GM18499 (cell line): ENCODE results near the gene NCAPG2.

Source experiments
- ATAC-seq: cut with Tn5 transposase; IDR thresholded peaks from one replicate; pipeline ENCODE4 v1.9.1; 2021; ENCODE audit warnings: moderate number of reproducible peaks; ENCODE audit not compliant: insufficient read depth, unreplicated experiment

Gene NCAPG2

GRCh38 chr7:158733775-158734494 is 29.3 kb upstream of the NCAPG2 start:
- no peak for ATAC-seq

DNA sequence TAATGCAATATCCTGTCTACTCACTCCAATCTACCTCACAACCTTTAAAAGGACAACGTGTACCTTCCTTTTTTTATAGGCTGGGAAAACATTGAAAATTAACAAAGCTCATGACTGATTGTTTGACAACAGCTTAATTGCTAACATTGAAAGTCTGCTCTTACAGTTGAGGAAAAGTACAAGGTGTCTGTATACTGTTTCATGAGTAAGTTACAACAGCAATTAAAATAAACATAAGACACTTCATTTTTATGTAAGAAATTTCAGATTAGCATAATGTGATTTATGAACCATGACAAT is 28.6 kb upstream of the NCAPG2 start:
- no peak for ATAC-seq

GRCh38 chr7:158732494-158733219 is 28.1 kb upstream of the NCAPG2 start:
- ATAC-seq = no peak

DNA sequence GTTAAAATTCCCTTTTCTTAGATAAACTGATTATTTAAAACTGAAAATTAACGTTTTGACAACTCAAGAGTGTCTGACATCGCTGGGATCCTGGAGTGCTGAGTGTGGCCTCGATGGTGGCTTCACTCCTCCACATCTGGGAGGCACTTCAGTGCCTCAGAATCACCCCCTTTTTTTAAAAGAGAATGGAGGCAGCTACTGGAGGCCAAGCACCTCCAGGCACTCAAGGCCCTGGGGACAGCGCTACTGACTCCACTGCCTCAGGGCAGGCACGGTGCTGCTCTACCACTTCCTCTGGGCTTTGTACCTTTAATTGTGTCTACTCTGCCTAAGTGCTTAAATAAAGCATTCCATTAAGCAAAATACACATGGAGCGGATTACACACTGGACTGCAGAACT is 27.2 kb upstream of the NCAPG2 start:
- no peak for ATAC-seq

DNA sequence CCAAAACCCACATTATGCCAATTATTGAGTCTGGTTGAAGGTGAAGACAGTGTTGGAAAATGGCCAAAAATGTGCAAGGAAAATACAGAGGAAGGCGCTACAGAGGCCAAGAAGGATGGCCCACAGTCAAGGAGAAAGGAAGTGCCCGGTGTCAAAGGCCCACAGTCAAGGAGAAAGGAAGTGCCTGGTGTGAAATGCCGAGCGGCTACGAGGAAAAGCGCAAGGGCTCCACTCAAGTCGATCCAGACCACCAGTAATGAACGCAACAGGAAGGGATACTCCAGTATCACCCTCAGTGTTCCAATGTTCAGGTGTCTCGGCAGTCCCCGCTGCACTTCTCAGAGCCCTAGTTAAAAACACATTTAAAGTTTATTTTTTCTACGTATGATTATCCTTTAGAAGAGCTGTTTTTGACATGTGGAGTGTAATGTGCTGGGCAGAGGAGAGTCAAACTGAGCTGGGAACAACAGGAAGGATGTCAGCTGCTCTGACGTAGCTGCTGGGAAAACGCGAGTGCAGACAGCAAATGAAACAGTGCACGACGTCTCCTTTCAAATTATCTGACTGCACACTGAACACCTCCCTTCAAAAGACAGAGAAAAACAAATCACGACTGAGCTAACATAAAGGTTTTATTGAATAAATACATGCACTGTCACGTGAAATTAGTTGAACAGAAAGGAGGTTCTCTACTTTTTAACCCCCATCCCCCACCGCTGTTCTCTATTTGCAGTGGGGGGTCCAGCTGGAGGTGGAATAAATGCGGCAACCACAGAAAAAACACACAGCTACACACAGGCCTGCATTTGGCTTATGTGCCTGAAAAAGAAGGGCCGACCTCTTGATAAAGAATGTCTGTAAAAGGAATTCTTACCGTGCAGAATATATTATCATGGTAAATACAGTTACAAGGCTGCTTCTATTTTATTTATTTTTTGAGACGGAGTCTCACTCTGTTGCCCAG is 26.1 kb upstream of the NCAPG2 start:
- ATAC-seq = no peak

DNA sequence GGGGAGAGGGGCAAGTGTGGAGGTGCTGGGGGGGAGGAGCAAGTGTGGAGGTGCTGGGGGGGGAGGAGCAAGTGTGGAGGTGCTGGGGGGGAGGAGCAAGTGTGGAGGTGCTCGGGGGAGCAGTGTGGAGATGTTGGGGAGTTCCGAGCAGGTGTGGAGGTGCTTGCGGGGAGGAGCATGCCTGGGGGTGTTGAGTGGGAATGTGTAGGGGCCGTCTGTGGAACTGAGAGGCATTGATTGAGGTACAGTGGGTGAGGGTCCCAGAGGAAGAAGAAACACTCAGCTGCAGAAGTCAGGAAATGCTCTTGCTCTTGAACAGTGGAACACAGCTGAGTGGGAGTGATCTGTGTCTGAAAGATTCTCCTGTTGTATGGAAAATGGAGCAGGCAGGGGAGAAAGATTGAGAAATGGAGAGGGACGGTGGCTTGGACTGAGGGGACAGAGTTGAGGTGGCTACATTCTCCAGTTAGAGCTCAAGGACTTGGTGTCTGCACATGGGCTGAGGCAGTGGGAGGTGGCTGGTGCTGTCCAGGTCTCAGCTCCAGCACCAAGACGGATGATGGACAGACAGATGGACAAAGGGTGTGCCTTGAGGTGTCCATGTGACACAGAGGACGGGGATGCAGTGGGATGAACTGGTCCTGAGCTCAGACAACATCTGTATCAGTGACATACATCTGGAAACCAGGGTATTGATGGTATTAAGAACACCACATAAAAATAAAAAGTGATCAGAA is 25.2 kb upstream of the NCAPG2 start:
- no peak for ATAC-seq

DNA sequence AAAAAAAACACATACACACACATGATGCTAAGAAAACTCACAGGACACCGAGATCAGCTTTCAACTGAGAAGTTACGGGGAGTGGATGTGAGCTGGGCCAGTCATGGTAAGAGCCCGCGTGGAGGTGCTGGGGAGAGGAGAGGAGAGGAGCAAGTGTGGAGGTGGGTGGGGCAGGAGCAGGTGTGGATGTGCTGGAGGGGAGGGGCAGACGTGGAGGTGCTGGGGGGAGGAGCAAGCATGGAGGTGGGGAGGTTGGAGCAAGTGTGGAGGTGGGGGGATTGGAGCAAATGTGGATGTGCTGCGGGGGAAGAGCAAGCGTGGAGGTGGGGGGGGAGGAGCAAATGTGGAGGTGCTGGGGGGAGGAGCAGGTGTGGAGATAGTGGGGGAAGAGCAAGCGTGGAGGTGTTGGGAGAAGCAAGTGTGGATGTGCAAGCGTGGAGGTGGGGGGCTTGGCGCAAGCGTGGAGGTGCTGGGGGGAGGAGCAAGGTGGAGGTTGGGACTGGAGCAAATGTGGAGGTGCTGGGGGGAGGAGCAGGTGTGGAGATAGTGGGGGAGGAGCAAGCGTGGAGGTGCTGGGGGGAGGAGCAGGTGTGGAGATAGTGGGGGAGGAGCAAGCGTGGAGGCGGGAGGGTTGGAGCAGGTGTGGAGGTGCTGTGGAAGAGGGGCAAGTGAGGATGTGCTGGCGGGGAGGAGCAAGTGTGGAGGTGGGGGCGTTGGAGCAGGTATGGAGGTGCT is 24.5 kb upstream of the NCAPG2 start:
- no peak for ATAC-seq

DNA sequence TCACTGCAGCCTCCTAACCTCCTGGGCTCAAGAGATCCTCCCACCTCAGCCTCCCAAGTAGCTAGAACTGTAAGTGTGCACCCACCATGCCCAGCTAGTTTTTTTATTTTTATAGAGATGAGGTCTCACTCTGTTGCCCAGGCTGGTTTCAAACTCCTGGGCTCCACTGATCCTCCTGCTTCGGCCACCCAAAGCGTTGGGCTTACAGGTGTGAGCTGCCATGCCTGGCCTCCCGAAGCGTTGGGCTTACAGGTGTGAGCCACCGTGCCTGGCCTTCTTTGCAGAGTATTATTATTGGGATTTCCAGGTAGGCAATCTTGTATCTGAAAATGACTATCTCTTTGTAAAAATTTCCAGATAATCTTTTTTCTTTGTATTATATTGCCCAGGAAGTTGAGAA is 23.1 kb upstream of the NCAPG2 start:
- ATAC-seq = no peak

- ATAC-seq = no peak
Measured at GRCh38 chr7:158726277-158726807, 21.7 kb upstream of the NCAPG2 start.

GRCh38 chr7:158725506-158725800 is 20.8 kb upstream of the NCAPG2 start:
- ATAC-seq = no peak

DNA sequence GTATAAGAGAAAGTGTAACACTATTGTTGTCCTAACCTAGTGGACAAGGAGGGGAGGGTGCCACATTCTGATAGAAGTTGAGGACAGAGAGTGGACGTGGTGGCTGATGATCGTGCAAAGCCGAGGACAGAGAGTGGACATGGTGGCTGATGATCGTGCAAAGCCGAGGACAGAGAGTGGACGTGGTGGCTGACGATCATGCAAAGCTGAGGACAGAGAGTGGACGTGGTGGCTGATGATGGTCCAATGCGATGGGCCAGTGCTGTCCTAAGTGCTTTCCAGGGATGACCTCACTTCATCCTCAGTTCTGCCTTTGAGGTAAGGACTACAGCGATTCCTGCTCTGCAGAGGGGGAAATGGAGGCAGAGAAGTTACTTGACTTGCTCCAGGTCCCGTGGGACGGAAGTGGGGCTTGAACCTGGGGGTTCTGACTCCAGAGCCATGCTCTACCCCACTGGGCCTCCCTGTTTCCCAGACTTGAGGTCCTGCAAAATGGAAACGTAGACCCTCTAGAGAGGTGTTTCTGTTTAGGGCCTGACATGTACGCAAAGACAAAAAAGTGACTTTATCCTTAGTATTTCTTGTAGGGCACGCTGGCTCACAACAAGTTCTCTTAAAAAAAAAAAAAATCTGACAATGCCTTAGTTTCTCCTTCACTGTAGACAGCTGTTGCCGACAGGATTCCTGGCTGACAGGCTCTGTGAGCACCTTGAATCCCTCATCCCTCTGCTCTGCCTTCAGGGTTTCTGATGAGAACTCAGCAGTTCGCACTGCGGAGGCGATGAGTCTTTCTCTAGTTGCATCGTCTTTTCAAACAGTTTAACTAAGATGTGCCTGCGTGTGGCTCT is 20.3 kb upstream of the NCAPG2 start:
- ATAC-seq = no peak

DNA sequence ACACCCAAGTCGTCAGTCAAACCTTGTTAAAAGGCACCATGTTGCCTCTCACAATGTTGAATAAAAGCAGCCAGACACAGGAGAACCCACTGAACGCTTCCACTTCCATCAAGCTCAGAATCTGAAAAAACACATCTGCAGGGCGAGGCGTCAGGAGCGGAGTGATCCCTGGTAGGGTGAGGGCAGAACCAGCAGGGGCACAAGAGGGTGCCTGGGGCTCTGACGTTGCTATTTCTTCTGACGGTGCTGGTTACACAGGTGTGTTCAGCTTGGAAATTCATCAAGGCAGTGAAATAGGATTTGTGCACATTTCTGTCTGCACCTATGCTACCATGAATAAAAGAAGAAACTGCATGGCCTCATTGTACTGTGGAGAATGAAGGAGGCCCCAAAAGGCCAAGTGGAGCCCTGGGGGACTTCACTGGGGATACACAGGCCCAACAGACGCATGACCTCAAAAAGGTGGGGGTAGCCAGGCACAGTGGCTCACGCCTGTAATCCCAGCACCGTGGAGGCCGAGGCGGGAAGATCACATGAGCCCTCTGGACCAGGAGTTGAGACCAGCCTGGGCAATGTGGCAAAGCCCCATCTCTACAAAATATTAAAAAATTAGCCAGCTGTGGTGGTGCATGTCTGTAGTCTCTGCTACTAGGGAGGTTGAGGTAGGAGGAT is 19.2 kb upstream of the NCAPG2 start:
- ATAC-seq = no peak

DNA sequence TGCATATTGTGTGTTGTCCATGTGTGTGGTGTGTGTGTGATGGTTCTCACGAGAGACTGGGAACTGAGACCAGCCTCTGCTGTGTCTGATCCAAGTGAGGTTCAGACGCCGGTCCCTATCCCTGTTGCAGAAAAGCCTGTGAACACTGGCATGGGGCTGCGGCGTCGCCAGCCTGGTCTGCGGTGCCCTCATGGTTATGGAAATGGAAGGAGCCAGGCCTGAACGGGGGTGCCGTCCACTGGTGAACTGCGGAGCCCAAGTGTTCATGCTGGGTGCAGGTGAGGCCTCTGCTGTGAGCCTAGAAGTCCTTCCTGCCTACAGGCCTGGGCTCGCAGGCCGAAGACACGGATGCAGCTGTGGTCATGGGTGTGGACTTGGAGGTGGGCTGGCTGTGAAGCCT is 18.7 kb upstream of the NCAPG2 start:
- no peak for ATAC-seq

GRCh38 chr7:158722574-158723237 is 18.1 kb upstream of the NCAPG2 start:
- ATAC-seq = no peak

GRCh38 chr7:158720112-158720511 is 15.5 kb upstream of the NCAPG2 start:
- ATAC-seq = no peak

GRCh38 chr7:158716802-158717201 is 12.2 kb upstream of the NCAPG2 start:
- ATAC-seq = no peak

DNA sequence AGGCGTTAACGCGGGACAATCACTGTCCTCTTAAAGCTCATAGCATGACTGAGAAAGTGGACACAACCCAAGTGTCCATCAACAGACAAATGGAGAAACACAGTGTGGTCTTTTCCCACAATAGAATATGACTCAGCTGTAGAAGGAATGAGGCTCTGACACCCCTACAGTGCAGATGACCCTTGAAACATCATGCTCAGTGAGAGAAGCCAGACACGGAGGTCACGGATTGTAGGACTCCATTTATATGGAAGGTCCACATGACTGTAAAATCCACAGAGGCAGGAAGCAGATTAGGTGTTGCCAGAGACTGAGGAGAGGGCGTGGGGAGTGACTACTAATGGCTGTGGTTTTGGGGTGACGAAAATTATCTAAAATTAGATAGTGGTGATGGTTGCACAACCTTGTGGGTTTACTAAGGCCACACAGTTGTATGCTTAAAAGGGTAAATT is 6.1 kb upstream of the NCAPG2 start:
- no peak for ATAC-seq

DNA sequence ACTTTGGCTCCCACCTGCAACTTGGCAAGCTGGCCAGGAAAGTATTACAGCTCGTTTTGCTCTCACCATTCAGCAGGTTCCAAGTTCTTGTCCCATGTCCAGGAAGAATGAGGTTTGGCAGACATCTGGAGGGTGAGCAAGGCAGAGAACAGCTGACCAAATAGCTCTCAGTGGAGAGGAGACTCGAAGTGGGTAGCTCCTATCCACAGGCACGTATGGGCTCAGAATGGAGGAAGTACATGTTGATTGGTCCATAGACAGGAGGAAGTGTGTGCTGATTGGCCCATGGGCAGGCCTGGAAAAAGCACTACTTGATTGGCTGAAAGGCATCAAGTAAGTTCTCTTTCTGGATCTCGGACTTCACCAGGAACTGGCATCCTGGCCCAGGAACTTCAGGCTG is 3.0 kb upstream of the NCAPG2 start:
- ATAC-seq = no peak
